Body of pancreas (tissue), 4 donors: ENCODE data around the gene RAB17. TPM values are rescaled to one million over a fixed set of nuclear protein-coding genes. Genes with fewer than 3 reads are reported as not detected.

ENCODE experiments used
- ATAC-seq: fragments of 150-250 bp; one replicate; pipeline ENCODE4 v1.9.1; 2016
- DNase-seq, 4 donors: peaks; one replicate each; pipeline ENCODE4 v3.0.0-alpha.2; 2019
- H3K27ac ChIP-seq, 4 donors: fragments of 200-600 bp; sonication (generic); 1 replicate in 3 of 4; 2 replicates in 1 of 4; pipeline versions ENCODE4 v1.5.1 to v1.6.1; 2016 to 2019; ENCODE audit warnings: mild to moderate bottlenecking in 1 of 4, mixed read lengths in 1 of 4, moderate library complexity in 1 of 4
- H3K27me3 ChIP-seq, 2 donors: fragments of 200-600 bp; sonication (generic); one replicate each; pipeline ENCODE4 v1.6.0; 2016; ENCODE audit warnings: mild to moderate bottlenecking in 1 of 2
- H3K36me3 ChIP-seq, 2 donors: fragments of 200-600 bp; sonication (generic); replicated peaks in 1 of 2; 2 replicates each; pipeline ENCODE4 v1.5.1; 2016; ENCODE audit warnings: low read depth in 2 of 2; ENCODE audit not compliant: insufficient read depth in 1 of 2
- H3K4me1 ChIP-seq: fragments of 200-600 bp; sonication (generic); one replicate; pipeline ENCODE4 v1.6.0; 2016
- H3K4me3 ChIP-seq, 2 donors: fragments of 200-600 bp; sonication (generic); 1 replicate in 1 of 2; 2 replicates in 1 of 2; pipeline ENCODE4 v1.5.1; 2016 to 2019
- H3K9me3 ChIP-seq, 3 donors: fragments of 200-600 bp; sonication (generic); 1 replicate in 2 of 3; 2 replicates in 1 of 3; pipeline ENCODE4 v1.5.1; 2016
- CTCF ChIP-seq, 7 experiments: fragments of 450-650 bp in 4 of 7; fragments of 200-600 bp in 3 of 7; sonication (generic) in 3 of 7; IDR thresholded peaks; one replicate each; pipeline ENCODE4 v1.5.1; 2016 to 2019; ENCODE audit warnings: antibody characterized with exemption in 7 of 7
- POLR2A ChIP-seq, 3 donors: fragments of 450-650 bp; IDR thresholded peaks; one replicate each; pipeline ENCODE4 v1.6.1; 2016; ENCODE audit warnings: antibody characterized with exemption in 3 of 3, mild to moderate bottlenecking in 2 of 3
- WGBS, 2 donors: methylation state at CpG; one replicate each; pipeline ENCODE4 v1.1.5; 2017; 5-methylcytosine and 5-hydroxymethylcytosine counted together
- intact Hi-C: fragments of 100-400 bp; cut with DNase I; formaldehyde crosslinking; loops from one replicate; pipeline ENCODE4 v1.15.1; 2023
- total RNA-seq, 2 donors: library from RNA; depleted of rRNA; stranded (reverse); fragments of >200 nt; gene quantifications; one replicate each; pipeline ENCODE4 v1.1.0, GENCODE V29; 2016

The RAB17 gene
- total RNA-seq: 10 to 100 TPM; 35.3 to 38.9 TPM

GRCh38 chr2:237590272-237591140, at the start of gene RAB17:
Gene RAB17 (minus strand): TSS chr2:237590734. CDS start chr2:237586154, 4,580 bp downstream.
- intact Hi-C loops: no loop called here
- H3K9me3 ChIP-seq: no peaks in the 10 kb centered on the region
- H3K4me1 ChIP-seq: peaks cover 79% of the 10 kb centered on the region
- peak; percentile 87 to 94 (median 92) for DNase-seq
- H3K27ac ChIP-seq: peak within 1 kb of the TSS; percentile 90 to 95 (median 93)
- peak; percentile 89 for ATAC-seq
- no peaks in the 10 kb centered on the region for H3K27me3 ChIP-seq
- peak; percentile 14 to 69 (median 66) for TF ChIP-seq POLR2A (IDR thresholded peaks at IDR 0.05)
- no peak for TF ChIP-seq CTCF (IDR thresholded peaks at IDR 0.05)
- H3K4me3 ChIP-seq: peak within 1 kb of the TSS; percentile 2 to 16
- 7 to 10% methylated on average over 14 to 16 of the region's 16 CpGs for WGBS, 2 donors
- H3K36me3 ChIP-seq: no peaks in the 10 kb centered on the region

GRCh38 chr2:237639836-237640220, 49.3 kb upstream of the RAB17 start:
- H3K4me3 ChIP-seq: no peak overlapping the region
- ATAC-seq (no peak), DNase-seq (no peak)
- peaks cover 13% of the 10 kb centered on the region for H3K4me1 ChIP-seq
- H3K27me3 ChIP-seq: no peaks in the 10 kb centered on the region
- 90 to 94% methylated on average over 6 of the region's 6 CpGs for WGBS, 2 donors
- intact Hi-C loops: no loop called here
- H3K9me3 ChIP-seq: no peaks in the 10 kb centered on the region
- H3K36me3 ChIP-seq: no peaks in the 10 kb centered on the region
- H3K27ac ChIP-seq: no peak overlapping the region
- TF ChIP-seq CTCF (IDR thresholded peaks at IDR 0.05): no peak
- no peak for TF ChIP-seq POLR2A (IDR thresholded peaks at IDR 0.05)

- Histone ChIP-seq H3K36me3 (no peaks in the 10 kb centered on the region), H3K9me3 (no peaks in the 10 kb centered on the region), H3K4me1 (peaks cover 13% of the 10 kb centered on the region), H3K27ac (no peak overlapping the region), H3K27me3 (no peaks in the 10 kb centered on the region), H3K4me3 (no peak overlapping the region)
- intact Hi-C loops: no loop called here
- WGBS, 2 donors: 74 to 78% methylated on average over 11 of the region's 11 CpGs
- DNase-seq: no peak
- ATAC-seq: no peak
- no peak for TF ChIP-seq CTCF (IDR thresholded peaks at IDR 0.05)
Measured at GRCh38 chr2:237639052-237639835, 48.7 kb upstream of the RAB17 start.

- DNase-seq (no peak), ATAC-seq (no peak)
- no peak overlapping the region for H3K27ac ChIP-seq
- H3K27me3 ChIP-seq: no peaks in the 10 kb centered on the region
- 86 to 94% methylated on average over 5 to 8 of the region's 8 CpGs for WGBS, 2 donors
- H3K36me3 ChIP-seq: no peaks in the 10 kb centered on the region
- intact Hi-C loops: no loop called here
- H3K4me1 ChIP-seq: peaks cover 13% of the 10 kb centered on the region
- H3K9me3 ChIP-seq: no peaks in the 10 kb centered on the region
- H3K4me3 ChIP-seq: no peak overlapping the region
- no peak for TF ChIP-seq POLR2A (IDR thresholded peaks at IDR 0.05)
- TF ChIP-seq CTCF (IDR thresholded peaks at IDR 0.05): no peak
Measured at GRCh38 chr2:237638176-237638575, 47.6 kb upstream of the RAB17 start.
